Natural killer cell (primary cell): ENCODE results near the gene FOXM1. TPM values are rescaled to one million over a fixed set of nuclear protein-coding genes. Genes with fewer than 3 reads are reported as not detected.
"Not testable (repeated sequence)": the region's sequence is repeated elsewhere in the genome, so short reads cannot be mapped to it uniquely, and the experiment has no call there.

Source experiments
- ATAC-seq, 3 donors: fragments of 150-1000 bp in 2 of 3; fragments of 200-7000 bp in 1 of 3; cut with Tn5 transposase; 1 replicate in 1 of 3; 2 replicates in 2 of 3; pipeline ENCODE4 v1.10.0; 2021; ENCODE audit warnings: mild to moderate bottlenecking in 2 of 3, moderate library complexity in 2 of 3
- DNase-seq, 2 donors: peaks; one replicate each; pipeline versions ENCODE4 v3.0.0 to v3.0.0-alpha.2; 2013 to 2021; ENCODE audit warnings: mixed read lengths in 1 of 2
- H3K27ac ChIP-seq: one replicate; pipeline ENCODE4 v1.5.1; 2013; ENCODE audit warnings: mild to moderate bottlenecking, low read length
- H3K27me3 ChIP-seq: one replicate; pipeline ENCODE4 v1.6.1; 2013; ENCODE audit warnings: low read length; ENCODE audit not compliant: control insufficient read depth, insufficient read depth
- H3K36me3 ChIP-seq: one replicate; pipeline ENCODE4 v1.6.1; 2013; ENCODE audit warnings: low read length; ENCODE audit not compliant: control insufficient read depth, insufficient read depth
- H3K4me1 ChIP-seq: one replicate; pipeline ENCODE4 v1.6.1; 2013; ENCODE audit warnings: low read length; ENCODE audit not compliant: control insufficient read depth, insufficient read depth
- H3K4me3 ChIP-seq: one replicate; pipeline ENCODE4 v1.5.1; 2013; ENCODE audit warnings: low read length
- H3K9me3 ChIP-seq: one replicate; pipeline ENCODE4 v1.6.1; 2013; ENCODE audit warnings: low read length; ENCODE audit not compliant: control insufficient read depth, insufficient read depth
- H3K27ac Mint-ChIP-seq, 2 donors: one replicate each; pipeline ENCODE4 v1.8.0; 2022; ENCODE audit warnings: mild to moderate bottlenecking in 2 of 2, mixed read lengths in 2 of 2, moderate library complexity in 1 of 2
- H3K27me3 Mint-ChIP-seq, 2 donors: one replicate each; pipeline ENCODE4 v1.8.0; 2022; ENCODE audit warnings: low read depth in 2 of 2, mixed read lengths in 2 of 2
- H3K36me3 Mint-ChIP-seq: one replicate; pipeline ENCODE4 v1.8.0; 2022; ENCODE audit warnings: mixed read lengths
- H3K4me1 Mint-ChIP-seq, 2 donors: one replicate each; pipeline ENCODE4 v1.8.0; 2022; ENCODE audit warnings: mixed read lengths in 2 of 2
- H3K4me3 Mint-ChIP-seq: one replicate; pipeline ENCODE4 v1.8.0; 2022; ENCODE audit warnings: mild to moderate bottlenecking, moderate library complexity, mixed read lengths
- H3K9me3 Mint-ChIP-seq, 2 donors: one replicate each; pipeline ENCODE4 v1.8.0; 2022; ENCODE audit warnings: mixed read lengths in 2 of 2
- CTCF ChIP-seq: fragments of 200-600 bp; IDR thresholded peaks from one replicate; pipeline ENCODE4 v1.8.0; 2022; ENCODE audit warnings: antibody characterized with exemption
- WGBS: methylation state at CpG from one replicate; pipeline ENCODE4 v1.1.7; 2013; ENCODE audit warnings: missing lambda C conversion rate; ENCODE audit not compliant: insufficient coverage; 5-methylcytosine and 5-hydroxymethylcytosine counted together
- intact Hi-C: fragments of 100-400 bp; cut with micrococcal nuclease; formaldehyde crosslinking; loops from one replicate; pipeline ENCODE4 v1.14.2; 2022
- total RNA-seq, 4 donors: library from RNA; stranded (reverse); fragments of 120-200 nt in 1 of 4; gene quantifications; one replicate each; pipeline versions ENCODE4 v1.2.3 to v1.2.4, GENCODE V29; 2013 to 2022

FOXM1 gene
- total RNA-seq, 3 donors from 2014 or later (not counting 1 experiment from before 2014, with no cell fraction given): 1.8 to 3.6 (median 2.6) TPM

GRCh38 chr12:2877953-2878732 is 1.2 kb upstream of the FOXM1 start:
- peak overlapping the region; percentile 94 for H3K4me3 ChIP-seq

GRCh38 chr12:2876431-2877046 is 435 bp downstream of the FOXM1 start:
- Histone ChIP-seq H3K27ac (no peak overlapping the region), H3K27me3 (no peaks in the 10 kb centered on the region), H3K9me3 (no peaks in the 10 kb centered on the region), H3K4me3 (peak overlapping the region; percentile 40), H3K36me3 (no peaks in the 10 kb centered on the region), H3K4me1 (peaks cover 18% of the 10 kb centered on the region)
- peak overlapping the region; percentile 95 to 98 for H3K27ac Mint-ChIP-seq
- no peaks in the 10 kb centered on the region for H3K36me3 Mint-ChIP-seq
- H3K4me1 Mint-ChIP-seq: peaks cover 21 to 27% of the 10 kb centered on the region in 2 donors
- intact Hi-C loops: loop anchor here (1.0 to 2.0 kb wide), 2 partner anchors 14 to 64 kb away; partner anchors contain the start of genes ITFG2 and TULP3
- 8% methylated on average over 38 of the region's 38 CpGs for WGBS
- peak overlapping the region; percentile 88 for H3K4me3 Mint-ChIP-seq
- TF ChIP-seq CTCF: no peak
- no peaks in the 10 kb centered on the region for H3K9me3 Mint-ChIP-seq
- ATAC-seq (peak; percentile 41 to 62 (median 61)), DNase-seq (peak in 1 of 2 donors; percentile 31)
- H3K27me3 Mint-ChIP-seq: no peaks in the 10 kb centered on the region

More at GRCh38 chr12:2877953-2878732, 1.2 kb upstream of the FOXM1 start:
- H3K27ac ChIP-seq: no peak overlapping the region
- Mint-ChIP-seq H3K4me1 (peaks cover 21 to 27% of the 10 kb centered on the region in 2 donors), H3K4me3 (peak overlapping the region; percentile 98), H3K27ac (peak overlapping the region; percentile 95 to 98), H3K9me3 (no peaks in the 10 kb centered on the region), H3K27me3 (no peaks in the 10 kb centered on the region), H3K36me3 (no peaks in the 10 kb centered on the region)
- H3K36me3 ChIP-seq: no peaks in the 10 kb centered on the region
- DNase-seq (peak in 1 of 2 donors; percentile 18), ATAC-seq (no peak)
- no peaks in the 10 kb centered on the region for H3K27me3 ChIP-seq
- H3K4me1 ChIP-seq: peaks cover 18% of the 10 kb centered on the region
- intact Hi-C loops: loop anchor here (1.0 to 2.0 kb wide), 2 partner anchors 13 to 66 kb away; partner anchors contain the start of genes ITFG2 and TULP3
- no peaks in the 10 kb centered on the region for H3K9me3 ChIP-seq
- TF ChIP-seq CTCF: no peak
- 57% methylated on average over 16 of the region's 16 CpGs for WGBS

- H3K27me3 Mint-ChIP-seq, H3K27ac Mint-ChIP-seq, H3K36me3 Mint-ChIP-seq, DNase-seq, intact Hi-C loops, H3K4me3 Mint-ChIP-seq, H3K9me3 Mint-ChIP-seq, H3K9me3 ChIP-seq, H3K27me3 ChIP-seq, H3K27ac ChIP-seq, H3K4me1 ChIP-seq, H3K4me3 ChIP-seq, H3K4me1 Mint-ChIP-seq, H3K36me3 ChIP-seq, ATAC-seq: not testable (repeated sequence)
- WGBS: 94% methylated on average over 9 of the region's 9 CpGs
Observed at GRCh38 chr12:2868986-2869632, 7.9 kb downstream of the FOXM1 start.

GRCh38 chr12:2864198-2864597 is 12.8 kb downstream of the FOXM1 start:
- no peak for DNase-seq
- no peaks in the 10 kb centered on the region for H3K9me3 Mint-ChIP-seq
- whole genome bisulfite sequencing: 96% methylated on average over 9 of the region's 9 CpGs
- no peaks in the 10 kb centered on the region for H3K36me3 Mint-ChIP-seq
- Histone ChIP-seq H3K9me3 (no peaks in the 10 kb centered on the region), H3K27me3 (no peaks in the 10 kb centered on the region), H3K4me1 (no peaks in the 10 kb centered on the region), H3K36me3 (no peaks in the 10 kb centered on the region), H3K27ac (no peak overlapping the region), H3K4me3 (no peak overlapping the region)
- H3K27ac Mint-ChIP-seq: no peak overlapping the region
- no peak for TF ChIP-seq CTCF
- H3K27me3 Mint-ChIP-seq: no peaks in the 10 kb centered on the region
- ATAC-seq: no peak
- no peak overlapping the region for H3K4me3 Mint-ChIP-seq
- intact Hi-C loops: no loop called here
- H3K4me1 Mint-ChIP-seq: no peaks in the 10 kb centered on the region

- ATAC-seq, H3K9me3 Mint-ChIP-seq, H3K9me3 ChIP-seq, H3K4me3 ChIP-seq, H3K4me3 Mint-ChIP-seq, H3K36me3 Mint-ChIP-seq, H3K27me3 Mint-ChIP-seq, H3K27ac ChIP-seq, H3K4me1 ChIP-seq, H3K27me3 ChIP-seq, intact Hi-C loops, H3K4me1 Mint-ChIP-seq, H3K36me3 ChIP-seq, H3K27ac Mint-ChIP-seq, DNase-seq: not testable (repeated sequence)
- WGBS: 98% methylated on average over 7 of the region's 7 CpGs
Observed at GRCh38 chr12:2863402-2863801, 13.6 kb downstream of the FOXM1 start.
